HepG2 (cell line): ENCODE measurements around the gene OR13C3. TPM values are rescaled to one million over a fixed set of nuclear protein-coding genes. Genes with fewer than 3 reads are reported as not detected.

Experiments
- ATAC-seq: fragments of 200-7000 bp; cut with Tn5 transposase; 3 replicates; pipeline ENCODE4 v1.9.1; 2020; ENCODE audit warnings: mild to moderate bottlenecking, moderate library complexity
- Bru-seq: library from RNA; stranded (reverse); fragments of 400-500 nt; gene quantifications from one replicate; lab custom pipeline; 2021; lab: Mats Ljungman, UMichigan
- BruChase-seq, 2 experiments: library from RNA; stranded (reverse); fragments of 400-500 nt; gene quantifications; one replicate each; lab custom pipeline; 2021; lab: Mats Ljungman, UMichigan
- BruUV-seq: library from RNA; stranded (reverse); fragments of 400-500 nt; replicated peaks from 2 replicates; lab custom pipeline; 2021; lab: Mats Ljungman, UMichigan
- CTCF ChIA-PET: fragments of 300-600 bp; formaldehyde crosslinking; extraction: SDS; loops from one replicate; lab custom pipeline; 2021; ENCODE audit warnings: low total read pairs, inconsistent platforms, low intra/inter-chr PET ratio; lab: Yijun Ruan, JAX
- POLR2A ChIA-PET: fragments of 350-600 bp; sonication (Branson Sonifier 250); formaldehyde crosslinking; loops from one replicate; lab custom pipeline; 2020; ENCODE audit warnings: antibody characterized with exemption, inconsistent platforms; lab: Yijun Ruan, JAX
- DNase-seq: peaks from one replicate; pipeline ENCODE4 v3.0.0-alpha.2; 2015; ENCODE audit warnings: low spot score
- FAIRE-seq: peaks from 3 replicates; lab custom pipeline; 2011; peaks lifted over from hg19 to GRCh38; lab: Jason Lieb, UNC
- H2AFZ ChIP-seq: one replicate; pipeline ENCODE4 v1.6.1; 2011; ENCODE audit warnings: low read length, inconsistent platforms
- H3K27ac ChIP-seq: fragments of 300-600 bp; 3 replicates; pipeline ENCODE4 v1.8.0; 2011; ENCODE audit warnings: mixed run types, mild to moderate bottlenecking, mixed read lengths, low read length, inconsistent platforms; ENCODE audit not compliant: insufficient read depth; ENCODE audit errors: extremely low read length
- H3K27me3 ChIP-seq, 2 experiments: fragments of 200-600 bp in 1 of 2; 2 replicates in 1 of 2; 3 replicates in 1 of 2; pipeline versions ENCODE4 v1.6.0 to v1.8.0; 2011; ENCODE audit warnings: low read length in 2 of 2, mild to moderate bottlenecking in 2 of 2, moderate library complexity in 2 of 2, inconsistent platforms in 1 of 2; ENCODE audit not compliant: insufficient read depth in 2 of 2, control insufficient read depth in 1 of 2
- H3K36me3 ChIP-seq, 2 experiments: fragments of 200-600 bp in 1 of 2; replicated peaks in 1 of 2; 2 replicates in 1 of 2; 3 replicates in 1 of 2; pipeline versions ENCODE4 v1.5.1 to v1.8.0; 2011; ENCODE audit warnings: low read length in 2 of 2, inconsistent platforms in 1 of 2; ENCODE audit not compliant: insufficient read depth in 2 of 2, control insufficient read depth in 1 of 2
- H3K4me1 ChIP-seq: 2 replicates; pipeline ENCODE4 v1.5.1; 2012; ENCODE audit warnings: low read length, inconsistent platforms; ENCODE audit not compliant: insufficient read depth
- H3K4me2 ChIP-seq: 2 replicates; pipeline ENCODE4 v1.6.0; 2011; ENCODE audit warnings: low read depth, low read length, inconsistent platforms
- H3K4me3 ChIP-seq, 3 experiments: fragments of 200-600 bp in 1 of 3; sonication (generic), shearing (Covaris generic) in 1 of 3; replicated peaks in 1 of 3; 2 replicates each; pipeline ENCODE4 v1.5.1; 2011 to 2016; ENCODE audit warnings: low read length in 3 of 3, inconsistent platforms in 2 of 3, low read depth in 2 of 3, mild to moderate bottlenecking in 2 of 3, control low read depth in 1 of 3, mixed read lengths in 1 of 3; ENCODE audit not compliant: insufficient read depth in 1 of 3
- H3K79me2 ChIP-seq: one replicate; pipeline ENCODE4 v1.6.1; 2011; ENCODE audit warnings: low read length, inconsistent platforms; ENCODE audit not compliant: insufficient read depth
- H3K9ac ChIP-seq: 2 replicates; pipeline ENCODE4 v1.6.0; 2011; ENCODE audit warnings: mild to moderate bottlenecking, low read depth, low read length, inconsistent platforms; ENCODE audit not compliant: insufficient read depth
- H3K9me3 ChIP-seq: 2 replicates; pipeline ENCODE4 v1.5.1; 2012; ENCODE audit warnings: mild to moderate bottlenecking, low read length
- H4K20me1 ChIP-seq: 2 replicates; pipeline ENCODE4 v1.6.0; 2011; ENCODE audit warnings: inconsistent platforms, mild to moderate bottlenecking, low read length, moderate library complexity; ENCODE audit not compliant: insufficient read depth
- ARID3A ChIP-seq: IDR thresholded peaks from 2 replicates; pipeline ENCODE4 v1.6.1; 2012; ENCODE audit warnings: low read depth, low read length, improper control_type of control experiment
- DPF2 ChIP-seq: sonication (generic); formaldehyde crosslinking; IDR thresholded peaks from 2 replicates; pipeline ENCODE4 v1.4.0; 2020; ENCODE audit warnings: mild to moderate bottlenecking, low read depth, missing genetic modification reagents, borderline replicate concordance
- EEA1 ChIP-seq: sonication (generic); formaldehyde crosslinking; IDR thresholded peaks from 2 replicates; pipeline ENCODE4 v1.5.1; 2020; ENCODE audit warnings: mild to moderate bottlenecking, missing genetic modification reagents, borderline replicate concordance
- ELF3 ChIP-seq: IDR thresholded peaks from 2 replicates; pipeline ENCODE4 v1.6.1; 2016; ENCODE audit warnings: missing genetic modification reagents, missing compliant biosample characterization
- HMGXB4 ChIP-seq, 2 experiments: sonication (generic) in 1 of 2; formaldehyde crosslinking in 1 of 2; IDR thresholded peaks; 2 replicates each; pipeline versions ENCODE4 v1.4.0 to v1.6.1; 2018 to 2020; ENCODE audit warnings: missing genetic modification reagents in 2 of 2, borderline replicate concordance in 1 of 2, low read depth in 1 of 2, mild to moderate bottlenecking in 1 of 2, missing biosample characterization in 1 of 2
- SP2 ChIP-seq: sonication (generic); formaldehyde crosslinking; IDR thresholded peaks from 2 replicates; pipeline ENCODE4 v1.5.1; 2020; ENCODE audit warnings: mild to moderate bottlenecking, missing genetic modification reagents
- ZFP1 ChIP-seq: IDR thresholded peaks from 2 replicates; pipeline ENCODE4 v1.6.1; 2016
- ZFX ChIP-seq: sonication (generic); formaldehyde crosslinking; IDR thresholded peaks from 2 replicates; pipeline ENCODE4 v1.4.0; 2020; ENCODE audit warnings: mild to moderate bottlenecking, low read depth, missing genetic modification reagents, moderate library complexity
- ZNF703 ChIP-seq: sonication (generic); formaldehyde crosslinking; IDR thresholded peaks from 2 replicates; pipeline ENCODE4 v1.5.1; 2020; ENCODE audit warnings: missing genetic modification reagents, mild to moderate bottlenecking, moderate library complexity, borderline replicate concordance
- ZNF800 ChIP-seq: sonication (generic); formaldehyde crosslinking; IDR thresholded peaks from 2 replicates; pipeline ENCODE4 v1.4.0; 2020; ENCODE audit warnings: missing genetic modification reagents
- WGBS: methylation state at CpG from one replicate; pipeline ENCODE4 v1.1.6; 2017; ENCODE audit warnings: low lambda C conversion rate; 5-methylcytosine and 5-hydroxymethylcytosine counted together
- in situ Hi-C: cut with HindIII; loops from 2 replicates; pipeline ENCODE4 v1.10.0; 2017; ENCODE audit warnings: low pct_unique_long_range_greater_than_20kb; ENCODE audit not compliant: extremely low pct_ligation_motif_present
- intact Hi-C: fragments of 100-400 bp; cut with micrococcal nuclease; formaldehyde crosslinking; loops from one replicate; pipeline ENCODE4 v1.10.0; 2022; ENCODE audit not compliant: unreplicated experiment
- long read RNA-seq, 2 experiments: library from RNA in 1 of 2; library from polyadenylated mRNA in 1 of 2; stranded (forward) in 1 of 2; unstranded in 1 of 2; transcript quantifications; one replicate each; pipeline ENCODE4 v2.0.0, GENCODE V29; 2019 to 2022
- polyA minus RNA-seq, 3 experiments: library from RNA; depleted of rRNA, polyadenylated mRNA; stranded (reverse); fragments of >200 nt; gene quantifications; 2 replicates each; pipeline ENCODE4 v1.2.3, GENCODE V29; 2011; ENCODE audit warnings: low replicate concordance in 1 of 3
- polyA plus RNA-seq, 8 experiments: library from polyadenylated mRNA; depleted of rRNA in 3 of 8; stranded (reverse) in 7 of 8; unstranded in 1 of 8; fragments of >200 nt; fragmentation: Illumina TruSeq in 4 of 8; extraction: Trizol in 4 of 8; gene quantifications; 2 replicates each; pipeline versions ENCODE4 v1.2.1 to v1.2.3, GENCODE V29; 2011 to 2016; ENCODE audit warnings: low read depth in 4 of 8, missing spikeins in 1 of 8, mixed read lengths in 1 of 8; ENCODE audit not compliant: insufficient read depth in 1 of 8
- total RNA-seq, 5 experiments: library from RNA; depleted of rRNA; stranded (reverse); fragments of >200 nt; fragmentation: Illumina TruSeq; extraction: Trizol; gene quantifications; 2 replicates each; pipeline ENCODE4 v1.2.3, GENCODE V29; 2016; ENCODE audit warnings: low read depth in 1 of 5

The OR13C3 gene
- total RNA-seq (2016; rRNA removed; fragmentation: Illumina TruSeq; extraction: Trizol) (not detected in 2 replicates), polyA plus RNA-seq (2011; rRNA removed) (not detected in 2 replicates), polyA minus RNA-seq (2011; rRNA and poly(A)+ RNA removed; ENCODE audit: low replicate concordance) (not detected in 2 replicates), Bru-seq, nascent RNA (not detected), BruChase-seq, experiment 1, labeled RNA remaining after a 6-hour chase (not detected), BruChase-seq, experiment 2, labeled RNA remaining after a 2-hour chase (not detected)
- total RNA-seq (2016; cell fraction: cytosol; rRNA removed; fragmentation: Illumina TruSeq; extraction: Trizol; ENCODE audit: low read depth): not detected in 2 replicates
- not detected in 2 replicates for total RNA-seq (2016; cell fraction: insoluble cytoplasmic fraction; rRNA removed; fragmentation: Illumina TruSeq; extraction: Trizol)
- total RNA-seq (2016; cell fraction: membrane; rRNA removed; fragmentation: Illumina TruSeq; extraction: Trizol): not detected in 2 replicates
- total RNA-seq (2016; cell fraction: nucleus; rRNA removed; fragmentation: Illumina TruSeq; extraction: Trizol): not detected in 2 replicates
- not detected in 2 replicates for polyA plus RNA-seq (2011; cell fraction: cytosol; rRNA removed)
- polyA plus RNA-seq (2011; cell fraction: nucleus; rRNA removed): not detected in 2 replicates
- polyA plus RNA-seq (2012): not detected in 2 replicates
- polyA plus RNA-seq (2016; cell fraction: cytosol; fragmentation: Illumina TruSeq; extraction: Trizol; ENCODE audit: low read depth): not detected in 2 replicates
- not detected in 2 replicates for polyA plus RNA-seq (2016; cell fraction: insoluble cytoplasmic fraction; fragmentation: Illumina TruSeq; extraction: Trizol; ENCODE audit: low read depth)
- polyA plus RNA-seq (2016; cell fraction: membrane; fragmentation: Illumina TruSeq; extraction: Trizol; ENCODE audit: low read depth): not detected in 2 replicates
- not detected in 2 replicates for polyA plus RNA-seq (2016; cell fraction: nucleus; fragmentation: Illumina TruSeq; extraction: Trizol; ENCODE audit: insufficient read depth, low read depth)
- polyA minus RNA-seq (2011; cell fraction: cytosol; rRNA and poly(A)+ RNA removed): not detected in 2 replicates
- not detected in 2 replicates for polyA minus RNA-seq (2011; cell fraction: nucleus; rRNA and poly(A)+ RNA removed)
- long read RNA-seq, experiment 1: 0 reads
- long read RNA-seq, experiment 2: 0 reads

- FAIRE-seq (no peak), DNase-seq (no peak)
- Histone ChIP-seq H3K27me3 (no peaks in the 10 kb centered on the region), H4K20me1 (no peaks in the 10 kb centered on the region), H3K4me1 (no peaks in the 10 kb centered on the region)
- CTCF ChIA-PET: no interaction called here
- in situ Hi-C loops: no loop called here
- no peak for TF ChIP-seq HMGXB4 (CRISPR knock-in tag; IDR thresholded peaks at IDR 0.05; ENCODE audit: borderline replicate concordance in 1 of 2, low read depth in 1 of 2)
- no peak for TF ChIP-seq ZFP1 (CRISPR knock-in tag)
- no peak for TF ChIP-seq SP2 (CRISPR knock-in tag)
- TF ChIP-seq ELF3 (CRISPR knock-in tag): no peak
- TF ChIP-seq ARID3A: no peak
- no peak for TF ChIP-seq EEA1 (CRISPR knock-in tag)
- no peak for TF ChIP-seq ZNF703 (CRISPR knock-in tag)
- no peak for TF ChIP-seq ZNF800 (CRISPR knock-in tag)
- no peak for TF ChIP-seq ZFX
- no peak for TF ChIP-seq DPF2 (CRISPR knock-in tag)
- TF ChIP-seq, all 625 proteins: peak for 0
- 45% methylated on average over 5 of the region's 5 CpGs for WGBS
- intact Hi-C loops: no loop called here
- POLR2A ChIA-PET: no interaction called here
- Histone ChIP-seq H3K79me2 (no peaks in the 10 kb centered on the region), H2AFZ (no peak within 1 kb of the TSS), H3K9me3 (no peaks in the 10 kb centered on the region), H3K4me2 (no peak within 1 kb of the TSS), H3K4me3 (no peak within 1 kb of the TSS), H3K27ac (no peak within 1 kb of the TSS), H3K9ac (no peak within 1 kb of the TSS), H3K36me3 (no peaks in the 10 kb centered on the region)
- ATAC-seq: no peak
- no TSS peak for BruUV-seq
These were observed at the start of gene OR13C3 for GRCh38 chr9:104536756-104537155. Gene OR13C3 (minus strand): TSS chr9:104536856. CDS start chr9:104536723, 133 bp downstream.
